PC-3 (cell line): ENCODE results near the gene FAT2. TPM values are rescaled to one million over a fixed set of nuclear protein-coding genes. Genes with fewer than 3 reads are reported as not detected.

ENCODE experiments used
- ATAC-seq: fragments of 200-7000 bp; cut with Tn5 transposase; 2 replicates; pipeline ENCODE4 v1.9.1; 2020; ENCODE audit warnings: mild to moderate bottlenecking, moderate library complexity
- BruUV-seq: library from RNA; stranded (reverse); fragments of 400-500 nt; replicated peaks from 2 replicates; lab custom pipeline; 2021; lab: Mats Ljungman, UMichigan
- CTCF ChIA-PET: fragments of 300-600 bp; sonication (Branson Sonifier 250); formaldehyde crosslinking; loops from one replicate; lab custom pipeline; 2022; ENCODE audit warnings: antibody characterized with exemption; lab: Charles Lee
- POLR2A ChIA-PET: fragments of 300-600 bp; sonication (Branson Sonifier 250); formaldehyde crosslinking; loops from one replicate; lab custom pipeline; 2022; ENCODE audit warnings: antibody characterized with exemption; ENCODE audit not compliant: unreplicated experiment; lab: Charles Lee
- DNase-seq: peaks from one replicate; pipeline ENCODE4 v3.0.0-alpha.2; 2015
- H2AFZ ChIP-seq: fragments of 300-600 bp; sonication (generic); 2 replicates; pipeline ENCODE4 v1.6.0; 2016; ENCODE audit warnings: antibody characterized with exemption, low read length
- H3F3A ChIP-seq: fragments of 300-600 bp; sonication (generic); one replicate; pipeline ENCODE4 v1.6.0; 2017; ENCODE audit warnings: antibody characterized with exemption, low read length, control low read depth, mild to moderate bottlenecking; ENCODE audit not compliant: unreplicated experiment
- H3K27ac ChIP-seq: fragments of 300-600 bp; sonication (generic); 2 replicates; pipeline ENCODE4 v1.5.1; 2016; ENCODE audit warnings: mild to moderate bottlenecking, low read length
- H3K27me3 ChIP-seq: fragments of 300-600 bp; sonication (generic); 2 replicates; pipeline ENCODE4 v1.6.1; 2016; ENCODE audit warnings: low read length, mixed read lengths
- H3K36me3 ChIP-seq: fragments of 300-600 bp; sonication (generic); 2 replicates; pipeline ENCODE4 v1.6.1; 2016; ENCODE audit warnings: low read depth, mixed run types, low read length, mixed read lengths
- H3K4me1 ChIP-seq: fragments of 300-600 bp; sonication (generic); 2 replicates; pipeline ENCODE4 v1.5.1; 2016; ENCODE audit warnings: low read length; ENCODE audit not compliant: insufficient read depth
- H3K4me2 ChIP-seq: fragments of 300-600 bp; sonication (generic); 2 replicates; pipeline ENCODE4 v1.6.0; 2016; ENCODE audit warnings: low read length
- H3K4me3 ChIP-seq: fragments of 300-600 bp; sonication (generic); 2 replicates; pipeline ENCODE4 v1.5.1; 2016; ENCODE audit warnings: mild to moderate bottlenecking, low read length, mixed read lengths
- H3K79me2 ChIP-seq: fragments of 300-600 bp; sonication (generic); 2 replicates; pipeline ENCODE4 v1.6.1; 2017; ENCODE audit warnings: low read length, mixed read lengths
- H3K9ac ChIP-seq: fragments of 300-600 bp; sonication (generic); 2 replicates; pipeline ENCODE4 v1.6.0; 2016; ENCODE audit warnings: mild to moderate bottlenecking, low read length
- H3K9me2 ChIP-seq: fragments of 300-600 bp; sonication (generic); replicated peaks from 2 replicates; pipeline ENCODE4 v1.6.1; 2016; ENCODE audit warnings: mixed run types, low read length, mixed read lengths
- H3K9me3 ChIP-seq: fragments of 300-600 bp; sonication (generic); 2 replicates; pipeline ENCODE4 v1.6.1; 2016; ENCODE audit warnings: low read length, mixed read lengths
- H4K20me1 ChIP-seq: fragments of 300-600 bp; sonication (generic); 2 replicates; pipeline ENCODE4 v1.6.1; 2016; ENCODE audit warnings: low read length, mixed read lengths
- CTCF ChIP-seq: fragments of 300-600 bp; sonication (generic); conservative IDR thresholded peaks from 2 replicates; pipeline ENCODE4 v1.5.1; 2017; ENCODE audit warnings: antibody characterized with exemption, low read depth, mild to moderate bottlenecking, low read length
- EZH2 ChIP-seq: fragments of 300-600 bp; sonication (generic); IDR thresholded peaks from one replicate; pipeline ENCODE4 v1.6.1; 2017; ENCODE audit warnings: antibody characterized with exemption, mild to moderate bottlenecking, low read length; ENCODE audit not compliant: unreplicated experiment
- EZH2phosphoT487 ChIP-seq: fragments of 300-600 bp; sonication (generic); IDR thresholded peaks from 2 replicates; pipeline ENCODE4 v1.6.1; 2018; ENCODE audit warnings: mild to moderate bottlenecking, antibody characterized with exemption, low read length, borderline replicate concordance
- intact Hi-C: fragments of 100-400 bp; cut with micrococcal nuclease; formaldehyde crosslinking; loops from 2 replicates; pipeline ENCODE4 v1.9.0; 2023
- total RNA-seq: library from RNA; depleted of rRNA; stranded (reverse); fragments of >200 nt; gene quantifications from 2 replicates; pipeline ENCODE4 v1.2.3, GENCODE V29; 2014

FAT2 gene
- total RNA-seq, 1 experiment from 2014 or later = not detected

- no peaks in the 10 kb centered on the region for H3K79me2 ChIP-seq
- no peaks in the 10 kb centered on the region for H3K9me3 ChIP-seq
- H3K9ac ChIP-seq = no peak overlapping the region
- intact Hi-C loops = no loop called here
- H3K27me3 ChIP-seq = no peaks in the 10 kb centered on the region
- TF ChIP-seq CTCF = no peak
- no peak for TF ChIP-seq EZH2phosphoT487
- no peak for TF ChIP-seq EZH2
- H3K27ac ChIP-seq = no peak overlapping the region
- H3K4me3 ChIP-seq = no peak overlapping the region
- ChIA-PET CTCF (no interaction called here), POLR2A (no interaction called here)
- no peaks in the 10 kb centered on the region for H4K20me1 ChIP-seq
- H3K9me2 ChIP-seq = no peaks in the 10 kb centered on the region
- H2AFZ ChIP-seq = no peak overlapping the region
- H3K4me1 ChIP-seq = no peaks in the 10 kb centered on the region
- H3F3A ChIP-seq = no peaks in the 10 kb centered on the region
- DNase-seq (no peak), ATAC-seq (no peak)
- H3K4me2 ChIP-seq = no peak overlapping the region
- no TSS peak for BruUV-seq
- no peaks in the 10 kb centered on the region for H3K36me3 ChIP-seq
Measured at GRCh38 chr5:151562019-151562707, 29.0 kb downstream of the FAT2 start.

- intact Hi-C loops = no loop called here
- Histone ChIP-seq H4K20me1 (no peaks in the 10 kb centered on the region), H3K27me3 (no peaks in the 10 kb centered on the region), H3K4me3 (no peak overlapping the region), H3K9ac (no peak overlapping the region), H3K79me2 (no peaks in the 10 kb centered on the region), H3K4me1 (no peaks in the 10 kb centered on the region), H2AFZ (no peak overlapping the region), H3K4me2 (no peak overlapping the region), H3K36me3 (no peaks in the 10 kb centered on the region), H3F3A (no peaks in the 10 kb centered on the region), H3K9me3 (no peaks in the 10 kb centered on the region), H3K9me2 (no peaks in the 10 kb centered on the region), H3K27ac (no peak overlapping the region)
- DNase-seq = peak; percentile 11
- ChIA-PET CTCF (no interaction called here), POLR2A (no interaction called here)
- ATAC-seq = no peak
- BruUV-seq = no TSS peak
- TF ChIP-seq EZH2 (no peak), EZH2phosphoT487 (no peak), CTCF (no peak)
Measured at GRCh38 chr5:151557951-151558350, 33.2 kb downstream of the FAT2 start.

- Histone ChIP-seq H2AFZ (no peak overlapping the region), H3K79me2 (no peaks in the 10 kb centered on the region), H3K9me2 (no peaks in the 10 kb centered on the region), H3K4me2 (no peak overlapping the region), H3K27me3 (no peaks in the 10 kb centered on the region), H3K9ac (no peak overlapping the region), H3K36me3 (no peaks in the 10 kb centered on the region), H3K4me3 (no peak overlapping the region), H4K20me1 (no peaks in the 10 kb centered on the region), H3K9me3 (no peaks in the 10 kb centered on the region), H3K4me1 (no peaks in the 10 kb centered on the region), H3F3A (no peaks in the 10 kb centered on the region), H3K27ac (no peak overlapping the region)
- BruUV-seq = no TSS peak
- ChIA-PET CTCF (no interaction called here), POLR2A (no interaction called here)
- TF ChIP-seq EZH2 = no peak
- TF ChIP-seq CTCF = no peak
- TF ChIP-seq EZH2phosphoT487 = no peak
- intact Hi-C loops = no loop called here
- DNase-seq (no peak), ATAC-seq (no peak)
Measured at GRCh38 chr5:151557466-151557865, 33.7 kb downstream of the FAT2 start.
